SHP77 treated with DMSO at 0.1 percent for 48 hours (cell line): ENCODE results near the gene RNF38.
"Not testable (repeated sequence)": the region's sequence is repeated elsewhere in the genome, so short reads cannot be mapped to it uniquely, and the experiment has no call there.

Source experiments
- DNase-seq: peaks from one replicate; lab custom pipeline; 2025; lab: John Stamatoyannopoulos, UW

The RNF38 gene

DNA sequence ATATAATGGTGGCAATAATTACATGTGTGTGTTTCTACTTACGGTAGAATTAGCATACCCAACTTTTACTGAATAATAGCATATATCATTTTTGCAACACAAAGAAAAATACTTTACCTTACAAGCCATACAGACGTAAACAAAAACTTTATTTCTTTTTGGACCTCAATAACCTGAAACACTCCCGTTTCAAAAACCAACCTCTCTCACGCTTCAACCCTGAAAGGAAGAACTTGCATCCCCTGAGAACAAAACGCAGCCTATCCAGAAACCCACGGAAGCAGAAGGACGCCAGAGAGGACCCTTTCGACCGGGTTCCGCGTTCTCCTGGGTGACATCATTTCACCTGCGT, at the start of gene RNF38:
Gene RNF38, minus strand, starts transcription at position 290 of the 352 bp plus-strand sequence. Its CDS starts 161 bp downstream, at position 129.
- DNase-seq: no peak

DNA sequence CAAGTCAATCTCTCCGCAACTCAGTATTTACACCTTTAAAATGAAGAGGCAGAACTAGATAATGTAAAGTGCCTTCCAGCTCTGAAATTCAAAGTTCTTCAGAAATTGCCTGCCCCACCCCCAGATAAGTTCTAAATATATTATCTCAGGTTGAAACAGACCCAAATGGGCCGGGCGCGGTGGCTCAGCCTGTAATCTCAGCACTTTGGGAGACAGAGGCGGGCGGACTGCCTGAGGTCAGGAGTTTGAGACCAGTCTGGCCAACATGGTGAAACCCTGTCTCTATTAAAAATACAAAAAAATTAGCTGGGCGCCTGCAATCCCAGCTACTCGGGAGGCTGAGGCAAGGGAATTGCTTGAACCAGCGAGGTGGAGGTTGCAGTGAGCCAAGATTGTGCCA, 48.5 kb upstream of the RNF38 start:
- DNase-seq: not testable (repeated sequence)

DNA sequence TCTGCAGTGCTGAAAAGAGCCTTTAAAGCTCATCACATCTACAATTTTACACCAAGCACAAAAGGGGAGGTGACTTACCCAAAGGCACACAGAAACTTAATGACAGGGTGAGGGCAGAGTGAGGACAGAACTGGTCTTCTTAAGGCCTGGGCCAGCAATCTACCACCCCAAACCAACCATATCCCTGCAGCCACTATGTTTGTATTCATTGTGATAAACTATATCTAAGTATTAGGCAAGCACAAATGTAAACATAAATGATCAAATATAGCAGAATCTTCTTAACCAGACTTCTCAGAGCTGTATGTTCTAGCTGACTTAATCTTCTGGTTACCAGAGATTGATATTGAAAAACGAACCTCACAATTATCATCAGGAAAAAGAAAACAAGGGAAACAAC, 47.9 kb upstream of the RNF38 start:
- no peak for DNase-seq

DNA sequence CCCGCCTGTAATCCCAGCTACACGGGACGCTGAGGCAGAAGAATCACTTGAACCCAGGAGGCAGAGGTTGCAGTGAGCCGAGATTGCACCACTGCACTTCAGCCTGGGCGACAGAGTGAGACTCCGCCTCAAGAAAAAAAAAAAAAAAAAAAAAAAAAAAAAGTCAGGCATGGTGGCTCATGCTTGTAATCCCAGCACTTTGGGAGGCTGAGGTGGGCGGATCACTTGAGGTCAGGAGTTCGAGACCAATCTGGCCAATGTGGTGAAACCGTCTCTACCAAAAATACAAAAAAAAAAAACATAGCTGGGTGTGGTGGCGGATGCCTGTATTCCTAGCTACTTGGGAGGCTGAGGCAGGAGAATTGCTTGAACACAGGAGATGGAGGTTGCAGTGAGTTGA, 46.6 kb upstream of the RNF38 start:
- not testable (repeated sequence) for DNase-seq

DNA sequence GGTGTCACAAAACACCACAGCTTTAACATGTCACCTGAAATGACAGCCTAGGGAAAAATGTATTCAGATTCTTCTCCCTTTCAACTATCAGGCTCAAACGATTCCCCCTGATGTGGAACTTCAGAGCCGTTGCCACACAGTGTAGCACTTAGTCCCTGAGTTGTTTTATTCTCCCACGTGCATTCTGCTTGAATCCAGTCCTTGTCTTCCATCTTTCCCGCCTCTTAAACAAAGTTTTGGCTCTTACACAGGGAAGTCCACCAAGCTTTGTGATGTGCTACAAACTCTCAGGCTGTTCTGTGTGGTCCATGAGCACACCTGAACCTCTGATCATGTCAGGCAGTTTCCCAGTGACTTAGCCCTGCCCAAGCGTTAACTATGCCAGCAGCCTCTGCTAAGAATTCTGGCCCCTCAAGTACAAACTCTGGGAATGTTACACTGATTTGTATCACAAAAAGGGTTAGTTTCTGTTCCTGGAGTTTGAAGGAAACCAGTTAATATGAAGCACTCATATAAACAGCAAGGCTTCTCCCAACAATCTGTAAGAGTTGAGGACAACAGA, 45.8 kb upstream of the RNF38 start:
- no peak for DNase-seq

DNA sequence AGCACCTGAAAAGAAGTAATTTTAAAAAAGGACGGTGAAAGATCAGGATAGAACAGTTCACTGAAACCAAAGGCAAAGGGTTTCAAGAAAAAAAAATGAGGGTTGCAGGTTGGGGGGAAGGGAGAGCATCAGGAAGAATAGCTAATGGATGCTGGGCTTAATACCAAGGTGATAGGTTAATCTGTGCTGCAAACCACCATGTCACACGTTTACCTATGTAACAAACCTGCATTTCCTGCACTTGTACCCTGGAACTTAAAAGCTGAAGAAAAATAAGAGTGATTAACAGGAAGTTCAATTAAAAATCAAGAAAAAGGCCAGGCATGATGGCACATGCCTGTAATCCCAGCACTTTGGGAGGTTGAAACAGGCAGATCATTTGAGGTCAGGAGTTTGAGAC, 44.1 kb upstream of the RNF38 start:
- no peak for DNase-seq

DNA sequence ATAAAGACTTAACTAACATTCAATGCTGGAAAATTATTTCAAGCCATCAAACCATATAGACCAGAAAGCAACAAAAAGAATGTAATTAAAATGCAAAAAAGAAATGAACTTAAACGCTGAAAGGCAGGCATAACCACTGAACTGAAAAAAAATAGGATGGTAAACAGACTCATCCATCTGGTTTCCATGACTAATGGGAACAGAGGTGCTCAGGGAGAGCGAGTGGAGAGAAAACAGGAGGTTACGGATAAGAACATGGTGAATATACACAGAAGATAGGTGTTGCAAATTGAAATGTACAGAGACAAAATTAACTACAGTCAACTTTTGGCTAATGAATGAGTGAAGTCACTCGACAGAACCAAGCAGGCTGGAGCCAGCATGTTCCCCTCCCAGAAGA, 43.5 kb upstream of the RNF38 start:
- no peak for DNase-seq

DNA sequence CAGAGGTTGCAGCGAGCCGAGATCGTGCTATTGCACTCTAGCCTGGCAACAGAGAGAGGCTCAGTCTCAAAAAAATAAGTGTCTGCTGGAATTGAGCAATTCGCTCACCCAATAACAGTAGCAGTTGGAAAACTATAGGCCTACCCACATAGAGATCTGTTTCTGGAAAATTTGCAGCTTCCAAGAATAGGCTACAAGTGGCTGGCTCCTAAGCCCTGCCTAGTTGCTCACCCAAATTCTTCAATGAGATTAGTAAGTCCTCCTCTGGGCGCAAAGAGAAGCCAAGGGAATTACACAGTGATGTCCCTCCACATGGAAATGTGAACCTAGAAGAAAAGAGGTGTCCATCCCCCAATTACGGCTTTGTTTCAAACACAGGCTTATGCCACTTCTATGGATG, 42.6 kb upstream of the RNF38 start:
- no peak for DNase-seq

DNA sequence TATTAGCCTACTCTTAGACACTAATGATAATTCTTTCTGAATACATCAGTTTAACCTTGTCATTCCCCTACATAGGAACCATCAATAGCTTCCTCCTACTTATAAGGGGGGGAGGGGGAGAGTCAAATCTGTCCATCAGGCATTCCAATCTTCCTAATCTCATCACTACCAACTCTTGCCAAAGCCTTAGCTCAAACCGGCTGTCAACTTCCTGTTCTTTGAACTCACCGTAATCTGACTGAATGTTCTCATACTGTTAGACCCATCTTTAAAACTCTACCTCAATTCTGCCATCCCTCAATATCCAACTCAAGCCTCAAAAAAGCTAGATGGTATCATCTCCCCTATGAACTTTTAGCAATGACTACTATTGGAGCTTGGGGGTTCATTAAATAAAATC, 41.9 kb upstream of the RNF38 start:
- no peak for DNase-seq

DNA sequence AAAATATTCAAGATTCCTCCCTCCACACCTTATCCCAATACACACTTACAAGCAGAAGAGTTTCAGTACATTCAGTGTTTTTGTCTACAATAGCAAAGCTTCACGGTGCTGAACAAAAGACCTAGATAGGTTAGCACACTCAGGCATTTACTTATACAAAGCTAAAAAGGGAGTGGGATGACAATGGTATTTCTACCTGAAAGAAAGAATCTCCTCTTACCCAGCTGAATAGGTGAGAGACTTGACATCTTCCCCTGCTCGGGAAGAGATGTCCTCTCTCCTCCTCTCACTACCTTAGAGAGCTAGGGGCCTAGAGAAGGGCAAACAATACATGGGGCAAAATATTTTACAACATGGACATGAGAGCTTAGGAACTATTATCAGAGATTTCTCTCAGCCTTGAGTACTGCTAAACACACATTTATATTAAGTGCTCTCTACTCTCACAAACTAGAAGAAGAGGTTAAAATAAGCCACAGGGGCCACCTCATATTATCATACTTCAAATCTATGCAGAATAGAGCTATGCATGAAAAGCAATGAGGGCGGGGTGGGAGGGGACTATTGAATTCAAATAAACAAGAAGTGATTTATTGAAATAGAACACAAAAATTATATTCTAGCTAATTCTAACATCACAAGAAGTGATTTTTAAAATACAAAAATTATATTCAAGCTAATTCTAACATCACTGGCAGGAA, 38.6 kb upstream of the RNF38 start:
- no peak for DNase-seq

DNA sequence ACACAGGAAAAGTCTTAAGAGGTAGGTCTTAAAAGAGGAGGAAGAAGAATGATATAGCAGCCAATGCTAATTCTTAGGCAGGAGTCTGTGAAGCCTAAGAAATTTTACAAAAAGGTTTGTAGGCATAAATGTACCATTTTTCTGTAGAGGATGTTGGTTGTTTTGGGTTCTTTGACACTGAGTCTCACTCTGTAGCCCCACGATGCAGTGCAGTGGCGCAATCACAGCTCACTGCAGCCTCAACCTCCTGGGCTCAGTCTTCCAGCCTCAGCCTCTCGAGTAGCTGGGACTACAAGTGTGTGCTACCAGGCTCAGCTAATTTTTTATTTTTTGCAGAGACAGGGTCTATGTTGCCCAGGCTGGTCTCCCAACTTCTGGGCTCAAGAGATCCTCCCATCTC, 37.7 kb upstream of the RNF38 start:
- DNase-seq: no peak

DNA sequence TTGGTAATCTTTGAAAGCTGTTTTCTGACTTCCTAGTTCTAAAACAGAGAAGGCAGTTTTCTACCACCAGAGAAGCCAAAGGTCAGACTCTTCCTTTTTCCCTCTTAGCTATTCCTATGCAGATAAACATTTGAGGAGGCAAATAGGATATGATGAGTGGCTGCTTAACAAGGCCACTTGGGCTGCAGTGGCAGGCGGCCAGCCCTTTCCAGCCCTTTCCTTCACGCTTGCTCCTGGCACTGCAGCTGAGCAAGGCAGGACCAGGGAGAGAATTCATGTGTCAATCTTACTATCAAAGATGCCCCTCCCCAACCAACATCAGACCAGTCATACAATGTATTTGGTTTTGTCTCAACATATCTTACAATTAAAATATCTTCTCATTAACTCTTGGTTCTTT, 36.8 kb upstream of the RNF38 start:
- DNase-seq: no peak

DNA sequence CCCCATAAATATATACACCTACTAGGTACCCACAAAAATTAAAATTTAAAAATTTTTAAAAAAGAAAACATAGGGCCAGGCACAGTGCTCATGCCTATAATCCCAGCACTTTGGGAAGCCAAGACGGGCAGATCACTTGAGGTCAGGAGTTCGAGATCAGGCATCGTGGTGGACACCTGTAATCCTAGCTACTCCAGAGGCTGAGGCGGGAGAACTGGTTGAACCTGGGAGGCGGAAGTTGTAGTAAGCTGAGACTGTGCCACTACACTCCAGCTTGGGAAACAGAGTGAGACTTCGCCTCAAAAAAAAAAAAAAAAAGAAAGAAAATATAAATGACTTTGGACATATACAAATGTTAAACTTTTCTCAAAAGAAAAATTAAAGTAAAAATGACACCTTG, 33.3 kb upstream of the RNF38 start:
- DNase-seq: no peak

DNA sequence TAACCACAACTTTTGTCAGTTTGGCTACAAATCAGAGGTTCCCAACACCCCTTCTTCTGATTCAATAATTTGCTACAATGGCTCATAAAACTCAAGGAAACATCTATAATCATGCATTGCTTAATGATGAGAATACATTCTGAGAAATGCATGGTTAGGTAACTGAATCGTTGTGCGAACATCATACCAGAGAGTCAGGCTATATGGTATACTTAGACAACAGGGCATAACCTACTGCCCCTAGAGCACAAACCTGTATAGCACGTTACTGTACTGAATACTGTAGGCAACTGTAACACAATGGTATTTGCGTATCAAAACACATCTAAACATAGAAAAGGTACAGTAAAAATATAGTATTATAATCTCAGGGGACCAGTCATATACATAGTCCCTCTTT, 31.0 kb upstream of the RNF38 start:
- no peak for DNase-seq

DNA sequence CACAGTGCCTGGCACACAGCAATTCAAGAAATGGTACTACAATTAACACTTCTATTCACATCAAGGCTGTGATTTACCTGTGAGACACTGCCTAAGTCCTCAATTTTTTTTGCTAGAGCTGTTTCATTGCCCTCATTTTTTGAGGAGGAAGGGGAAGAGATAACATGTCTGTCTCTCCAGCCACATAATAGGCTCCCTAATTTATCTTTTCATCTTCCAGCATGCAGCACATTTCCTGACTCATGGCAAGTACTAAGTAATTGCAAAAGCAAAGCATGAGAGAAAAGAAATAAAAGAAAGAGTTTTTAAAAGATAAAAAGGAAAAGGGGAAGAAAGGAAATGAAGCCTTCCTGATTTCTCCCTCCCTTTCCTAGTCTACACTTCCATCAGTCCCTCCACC, 26.9 kb upstream of the RNF38 start:
- no peak for DNase-seq

DNA sequence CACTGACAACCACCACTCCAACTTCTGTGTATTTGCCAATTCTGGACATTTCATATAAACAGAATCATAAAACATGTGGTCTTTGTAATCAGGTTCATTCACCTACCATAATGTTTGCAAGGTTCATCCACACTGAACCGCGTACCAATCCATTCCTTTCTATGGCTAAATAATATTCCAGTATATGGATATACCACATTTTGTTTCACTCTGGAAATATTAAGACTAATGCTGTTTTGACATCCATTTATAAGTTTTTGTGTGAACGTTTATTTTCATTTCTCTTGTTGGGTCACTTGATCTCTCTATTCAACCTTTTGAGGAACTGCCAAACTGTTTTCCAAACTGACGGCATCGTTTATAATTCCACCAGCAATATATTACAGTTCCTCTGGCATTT, 26.3 kb upstream of the RNF38 start:
- DNase-seq: no peak

DNA sequence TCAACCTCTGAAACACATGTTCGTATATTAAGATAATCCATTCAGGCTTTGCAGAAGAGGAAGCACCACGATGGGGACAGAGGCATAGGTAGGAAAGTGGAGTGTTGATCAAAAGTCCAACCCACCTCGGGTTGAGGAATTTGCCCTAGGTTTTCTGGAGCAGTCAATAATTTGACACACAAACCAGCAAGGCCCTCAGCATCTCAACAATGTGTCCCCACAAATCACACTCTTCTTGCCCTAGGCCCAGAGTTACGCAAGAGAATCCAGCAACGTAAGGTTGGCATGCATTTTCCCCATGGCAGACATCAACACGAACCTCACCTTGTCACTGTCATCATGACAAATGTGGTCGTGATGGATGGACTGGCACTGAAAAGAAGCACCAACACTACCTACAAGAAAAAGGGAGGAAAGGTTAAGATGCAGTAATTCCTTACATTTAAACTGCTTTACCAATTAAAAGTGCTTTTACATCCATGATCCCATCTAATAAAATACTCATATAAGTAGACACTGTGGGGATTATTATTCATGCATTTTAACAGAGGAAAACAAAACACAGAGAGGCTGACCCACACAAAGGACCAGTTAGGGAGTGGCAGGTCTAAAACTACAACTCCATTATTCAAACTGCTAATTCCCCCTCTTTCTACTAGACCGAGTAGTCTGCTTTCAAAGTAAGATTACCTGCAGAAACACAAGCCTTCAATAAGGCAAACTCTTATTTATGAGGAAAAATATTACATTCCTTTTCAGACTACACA, 24.4 kb upstream of the RNF38 start:
- no peak for DNase-seq

DNA sequence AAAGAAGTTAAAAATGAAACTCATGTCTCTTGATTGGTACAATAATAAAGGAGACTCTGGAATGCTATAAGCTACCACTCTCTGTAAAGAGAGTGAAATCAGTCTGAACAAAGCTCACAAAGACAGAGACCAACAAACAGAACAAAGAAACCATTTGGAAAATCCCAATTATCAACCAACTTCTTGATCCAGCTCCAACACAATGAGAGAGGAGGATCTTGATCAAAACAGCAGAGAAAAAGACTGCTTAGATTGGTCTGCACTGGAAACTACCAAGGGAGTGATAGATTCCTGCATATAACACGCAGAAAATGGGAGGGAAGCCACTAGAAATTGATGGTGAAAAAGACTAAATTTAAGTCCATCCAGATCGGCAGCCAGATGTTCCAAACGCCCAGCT, 23.1 kb upstream of the RNF38 start:
- DNase-seq: no peak

DNA sequence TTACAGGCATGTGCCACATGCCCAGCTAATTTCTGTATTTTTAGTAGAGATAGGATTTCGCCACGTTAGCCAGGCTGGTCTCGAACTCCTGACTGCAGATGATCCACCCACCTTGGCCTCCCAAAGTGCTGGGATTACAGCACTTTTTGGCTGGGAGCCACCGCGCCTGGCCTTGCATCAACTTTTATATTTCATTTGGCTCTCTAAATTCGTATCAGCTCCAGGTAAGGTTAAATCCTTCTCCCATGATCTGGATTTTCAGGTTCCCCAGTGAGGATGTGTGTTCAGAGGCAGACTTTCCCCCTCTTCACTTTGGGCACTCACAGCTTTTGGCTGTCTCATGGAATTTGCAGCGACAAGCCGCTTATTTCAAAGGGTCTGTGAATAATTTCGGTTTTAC, 16.8 kb upstream of the RNF38 start:
- no peak for DNase-seq

DNA sequence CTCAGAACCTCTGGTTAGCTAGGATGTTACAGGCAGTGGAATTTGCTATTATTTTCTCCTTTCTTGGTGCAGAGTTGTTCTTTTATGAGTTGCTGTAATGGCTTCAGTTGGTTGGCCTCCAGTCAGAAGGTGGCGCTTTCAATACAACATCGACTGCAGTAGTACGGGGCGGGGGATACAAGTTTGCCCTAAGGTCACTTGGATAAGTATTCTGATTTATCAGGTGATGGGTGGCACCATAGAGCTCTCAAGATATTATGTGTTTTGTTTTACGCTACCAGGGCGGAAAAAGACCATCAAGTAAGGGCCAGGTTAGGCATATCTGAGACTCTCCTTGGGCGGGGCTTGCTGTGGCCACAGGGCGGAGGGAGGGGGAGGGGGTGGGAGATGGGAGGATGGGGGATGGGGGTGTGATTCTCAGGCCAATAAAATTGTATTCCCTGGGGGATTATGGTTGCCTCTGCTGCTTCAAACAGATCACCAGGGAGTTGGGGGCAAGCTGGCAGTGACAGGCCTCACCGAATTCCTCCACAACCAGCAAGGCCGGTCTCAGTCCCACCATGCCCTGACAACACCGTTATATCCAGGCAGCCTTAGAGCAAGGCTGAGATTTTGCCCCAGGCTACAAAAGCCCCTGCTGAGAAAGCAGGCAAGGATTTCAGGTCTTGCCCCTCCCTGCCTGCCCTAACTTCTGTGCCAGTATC, 15.9 kb upstream of the RNF38 start:
- no peak for DNase-seq

DNA sequence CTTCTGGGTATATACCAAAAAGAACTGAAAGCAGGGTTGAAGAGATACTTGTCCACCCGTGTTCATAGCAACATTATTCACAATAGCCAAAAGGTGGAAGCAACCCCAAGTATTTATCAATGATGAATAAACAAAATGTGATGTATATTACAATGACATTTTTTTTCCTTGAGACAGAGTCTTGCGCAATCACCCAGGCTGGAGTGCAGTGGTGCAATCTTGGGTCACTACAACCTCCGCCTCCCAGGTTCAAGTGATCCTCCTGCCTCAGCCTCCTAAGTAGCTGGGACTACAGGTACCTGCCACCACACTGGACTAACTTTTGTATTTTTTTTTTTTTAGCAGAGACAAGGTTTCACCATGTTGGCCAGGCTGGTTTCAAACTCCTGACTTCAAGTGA, 11.3 kb upstream of the RNF38 start:
- not testable (repeated sequence) for DNase-seq

DNA sequence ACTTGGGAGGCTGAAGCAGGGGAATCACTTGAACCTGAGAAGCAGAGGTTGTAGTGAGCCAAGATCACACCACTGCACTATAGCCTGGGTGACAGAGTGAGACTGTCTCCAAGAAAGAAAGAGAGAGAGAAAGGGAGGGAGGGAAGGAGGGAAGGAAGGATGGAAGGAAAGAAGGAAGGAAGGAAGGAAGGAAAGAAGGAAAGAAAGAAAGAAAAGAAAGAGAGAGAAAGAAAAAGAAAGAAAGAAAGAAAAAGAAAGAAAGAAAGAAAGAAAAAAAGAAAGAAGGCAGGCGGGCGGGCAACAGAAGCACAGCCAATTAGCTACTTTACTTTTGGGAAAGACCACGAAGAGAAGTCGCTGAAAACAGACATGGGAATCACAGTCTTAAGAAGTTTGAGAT, 9.0 kb upstream of the RNF38 start:
- DNase-seq: not testable (repeated sequence)
